ENCODE measurements around the gene KIFAP3.
"Not testable (repeated sequence)": the region's sequence is repeated elsewhere in the genome, so short reads cannot be mapped to it uniquely, and the experiment has no call there.

The KIFAP3 gene

GRCh38 chr1:169879034-169879840 lies 195.3 kb downstream of the KIFAP3 start:
- no peak for DNase-seq

DNA sequence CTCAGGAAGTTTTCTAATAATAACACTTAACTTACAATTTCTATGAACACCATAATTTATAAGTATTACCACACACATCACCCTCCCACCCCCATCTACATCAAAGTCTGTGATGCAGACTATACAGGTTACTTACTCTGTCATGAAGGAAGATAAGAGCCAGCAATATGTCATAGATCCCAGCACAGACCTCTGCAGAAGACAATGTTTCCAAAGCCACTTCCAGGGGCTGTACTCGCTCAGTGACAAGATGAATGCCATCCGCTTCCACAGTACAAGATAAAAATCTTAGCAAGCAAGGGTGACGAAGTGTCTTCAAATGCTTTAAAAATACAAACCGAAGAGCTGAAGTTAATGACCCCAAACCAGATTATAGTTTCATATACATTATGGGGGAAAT lies 196.0 kb downstream of the KIFAP3 start:
- no peak for DNase-seq

DNA sequence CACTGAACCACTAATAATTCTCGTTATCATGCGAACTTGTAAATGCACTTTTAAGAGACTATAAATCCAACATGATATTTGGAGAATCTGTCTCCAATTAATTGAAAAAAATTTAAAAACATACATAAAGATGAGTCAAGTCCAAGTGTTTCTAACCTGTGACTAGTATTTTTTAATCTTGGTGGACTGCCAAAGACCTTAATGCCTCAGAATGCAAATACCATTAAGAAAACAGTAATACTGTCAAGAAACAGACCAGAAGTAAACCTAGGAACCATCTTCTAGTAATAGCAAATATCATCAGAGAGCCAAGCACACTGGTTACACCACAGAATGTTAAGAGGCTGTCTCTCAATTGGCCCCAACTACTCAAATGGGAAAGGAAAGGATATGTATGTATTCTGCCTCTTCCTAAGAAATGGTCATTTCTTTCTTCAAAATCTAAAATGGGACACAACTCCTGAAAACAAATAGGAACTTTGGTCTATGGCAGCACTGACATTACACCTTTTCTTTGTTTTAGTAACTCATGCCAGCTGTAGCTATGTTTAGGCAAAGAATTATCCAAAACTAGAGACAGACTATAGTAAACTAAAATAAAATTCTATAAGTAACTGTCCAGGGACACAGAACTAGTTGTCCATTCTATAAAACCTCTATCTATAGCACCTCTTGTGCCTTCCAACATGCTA lies 196.5 kb downstream of the KIFAP3 start:
- DNase-seq, result no peak

DNA sequence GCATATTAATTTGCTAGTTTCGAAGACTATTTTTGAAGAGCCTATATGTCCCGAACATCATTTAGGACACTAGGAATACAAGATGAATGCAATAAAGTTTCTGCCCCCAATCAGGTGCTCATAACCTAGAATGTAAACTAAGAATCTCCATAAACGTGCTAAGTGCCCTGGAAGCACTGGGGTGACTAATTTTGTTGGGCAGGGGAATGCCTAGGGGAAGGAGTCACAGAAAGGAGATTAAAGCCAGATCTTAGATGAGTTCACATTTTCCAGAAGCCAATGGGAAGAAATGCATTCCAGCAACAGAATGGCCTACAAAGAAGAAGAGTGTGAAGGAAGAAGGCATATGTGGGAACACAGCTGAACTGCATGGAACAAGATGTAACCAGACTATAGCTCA lies 200.3 kb downstream of the KIFAP3 start:
- no peak for DNase-seq

DNA sequence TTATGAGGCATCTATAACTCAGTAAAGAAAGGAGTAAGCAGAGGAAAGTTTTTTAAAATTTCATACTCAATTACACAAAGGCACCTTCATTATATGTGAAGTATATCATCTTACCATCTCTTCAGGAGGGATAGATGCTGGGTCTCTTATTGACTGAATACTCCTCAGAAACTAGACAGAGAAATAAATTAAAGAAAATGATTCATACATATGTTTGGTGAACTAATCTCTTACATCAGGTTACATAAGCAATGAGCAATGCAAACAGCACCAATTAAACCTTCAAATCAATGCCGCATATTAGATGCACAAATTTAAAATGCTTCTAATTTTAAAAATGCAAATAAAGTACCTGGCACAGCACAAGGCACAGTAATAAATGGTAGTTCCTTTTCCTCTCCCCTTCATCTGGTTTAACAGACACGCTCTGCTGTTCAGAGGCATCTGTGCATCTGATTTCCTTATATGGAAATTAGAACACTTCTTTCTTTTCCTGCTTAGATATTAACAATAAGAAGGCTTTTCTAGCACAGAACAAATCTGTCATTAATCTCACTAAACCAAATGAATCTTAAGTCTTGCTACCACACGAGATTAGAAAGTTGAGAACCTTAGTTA lies 200.8 kb downstream of the KIFAP3 start:
- DNase-seq, result no peak

- no peak for DNase-seq
These were observed 201.6 kb downstream of the KIFAP3 start for GRCh38 chr1:169872906-169873305.

DNA sequence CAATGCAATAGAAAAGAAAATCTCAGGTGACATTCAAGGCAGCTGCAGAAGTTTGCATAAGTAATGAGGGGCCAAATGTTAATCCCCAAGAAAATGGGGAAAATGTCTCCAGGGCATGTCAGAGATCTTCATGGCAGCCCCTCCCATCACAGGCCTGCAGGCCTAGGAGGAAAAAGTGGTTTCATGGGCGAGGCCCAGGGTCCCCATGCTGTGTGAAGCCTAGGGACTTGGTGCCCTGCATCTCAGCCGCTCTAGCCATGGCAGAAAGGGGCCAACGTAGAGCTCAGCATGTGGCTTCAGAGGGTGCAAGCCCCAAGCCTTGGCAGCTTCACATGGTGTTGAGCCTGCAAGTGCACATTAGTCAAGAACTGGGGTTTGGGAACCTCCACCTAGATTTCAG lies 202.5 kb downstream of the KIFAP3 start:
- not testable (repeated sequence) for DNase-seq
